Right renal pelvis (tissue), 4 donors: ENCODE results near the gene MRPL50. TPM values are rescaled to one million over a fixed set of nuclear protein-coding genes. Genes with fewer than 3 reads are reported as not detected.
A peak's percentile ranks its signal among the peaks of the same experiment; 100 is the strongest.

Experiments
- DNase-seq, 4 donors: peaks; one replicate each; pipeline ENCODE4 v3.0.0-alpha.2; 2013; ENCODE audit warnings: low read depth in 4 of 4, low spot score in 3 of 4, missing footprints in 1 of 4
- polyA plus RNA-seq, 4 donors: library from polyadenylated mRNA; unstranded; fragments of 120-200 nt; gene quantifications; one replicate each; pipeline ENCODE4 v1.2.1, GENCODE V29; 2013; ENCODE audit not compliant: insufficient read length in 4 of 4

MRPL50 gene
- polyA plus RNA-seq, result 10 to 100 TPM; 24.2 to 31.0 (median 29.3) TPM

GRCh38 chr9:101398068-101398929, at the start of gene MRPL50, which contains the start of gene ZNF189:
TSS of gene MRPL50 (minus strand) at chr9:101398618. CDS start at chr9:101398592, 26 bp downstream.
TSS of gene ZNF189 (plus strand) at chr9:101398851. CDS start at chr9:101399157, 306 bp downstream.
- peak; percentile 92 to 99 (median 97) for DNase-seq

GRCh38 chr9:101446732-101447131, 48.3 kb upstream of the MRPL50 start:
- no peak for DNase-seq

- no peak for DNase-seq
Observed at GRCh38 chr9:101445353-101446029, 47.1 kb upstream of the MRPL50 start.

GRCh38 chr9:101443364-101443771, 45.0 kb upstream of the MRPL50 start:
- DNase-seq, result no peak

GRCh38 chr9:101442736-101443135, 44.3 kb upstream of the MRPL50 start:
- DNase-seq, result no peak

- DNase-seq, result no peak
Observed at GRCh38 chr9:101442318-101442717, 43.9 kb upstream of the MRPL50 start.

- DNase-seq, result no peak
Observed at GRCh38 chr9:101440714-101441230, 42.4 kb upstream of the MRPL50 start.

GRCh38 chr9:101438523-101438922, 40.1 kb upstream of the MRPL50 start:
- no peak for DNase-seq

GRCh38 chr9:101437806-101438232, 39.4 kb upstream of the MRPL50 start:
- no peak for DNase-seq

- no peak for DNase-seq
Observed at GRCh38 chr9:101435601-101436079, 37.2 kb upstream of the MRPL50 start, which contains the start of gene ALDOB. TSS of gene ALDOB (minus strand) at chr9:101435774. CDS start at chr9:101430887, 4,887 bp downstream.

GRCh38 chr9:101434998-101435397, 36.6 kb upstream of the MRPL50 start:
- no peak for DNase-seq

- DNase-seq, result no peak
Observed at GRCh38 chr9:101433229-101433628, 34.8 kb upstream of the MRPL50 start.

- no peak for DNase-seq
Observed at GRCh38 chr9:101432740-101433139, 34.3 kb upstream of the MRPL50 start.

- DNase-seq, result no peak
Observed at GRCh38 chr9:101432171-101432570, 33.8 kb upstream of the MRPL50 start.

GRCh38 chr9:101429736-101430135, 31.3 kb upstream of the MRPL50 start:
- no peak for DNase-seq

- DNase-seq, result no peak
Observed at GRCh38 chr9:101428909-101429308, 30.5 kb upstream of the MRPL50 start.

GRCh38 chr9:101427957-101428655, 29.7 kb upstream of the MRPL50 start:
- no peak for DNase-seq

- DNase-seq, result no peak
Observed at GRCh38 chr9:101427358-101427757, 28.9 kb upstream of the MRPL50 start.

- DNase-seq, result no peak
Observed at GRCh38 chr9:101421653-101422065, 23.2 kb upstream of the MRPL50 start.

GRCh38 chr9:101419863-101420262, 21.4 kb upstream of the MRPL50 start:
- DNase-seq, result no peak
